Measurements from ENCODE around the gene ARL15.
"Not testable (repeated sequence)": the region's sequence is repeated elsewhere in the genome, so short reads cannot be mapped to it uniquely, and the experiment has no call there.

The ARL15 gene

GRCh38 chr5:54310433-54311175 lies at the start of gene ARL15:
TSS of gene ARL15 (minus strand) at chr5:54310573.
- in situ Hi-C loops (cut with MboI; ENCODE audit: low sequenced_read_pairs): no loop called here

GRCh38 chr5:54360089-54360488 lies 49.7 kb upstream of the ARL15 start:
- in situ Hi-C loops (cut with MboI; ENCODE audit: low sequenced_read_pairs): no loop called here

- in situ Hi-C loops (cut with MboI; ENCODE audit: low sequenced_read_pairs): no loop called here
Observed at GRCh38 chr5:54357408-54358058, 47.2 kb upstream of the ARL15 start.

GRCh38 chr5:54353933-54354564 lies 43.7 kb upstream of the ARL15 start:
- in situ Hi-C loops (cut with MboI; ENCODE audit: low sequenced_read_pairs): not testable (repeated sequence)

GRCh38 chr5:54352580-54352979 lies 42.2 kb upstream of the ARL15 start:
- in situ Hi-C loops (cut with MboI; ENCODE audit: low sequenced_read_pairs): not testable (repeated sequence)

GRCh38 chr5:54347221-54347865 lies 37.0 kb upstream of the ARL15 start:
- in situ Hi-C loops (cut with MboI; ENCODE audit: low sequenced_read_pairs): no loop called here

GRCh38 chr5:54344653-54345052 lies 34.3 kb upstream of the ARL15 start:
- in situ Hi-C loops (cut with MboI; ENCODE audit: low sequenced_read_pairs): no loop called here

- in situ Hi-C loops (cut with MboI; ENCODE audit: low sequenced_read_pairs): no loop called here
Observed at GRCh38 chr5:54341971-54342370, 31.6 kb upstream of the ARL15 start.

- in situ Hi-C loops (cut with MboI; ENCODE audit: low sequenced_read_pairs): no loop called here
Observed at GRCh38 chr5:54337523-54337922, 27.1 kb upstream of the ARL15 start.

GRCh38 chr5:54332720-54333119 lies 22.3 kb upstream of the ARL15 start:
- in situ Hi-C loops (cut with MboI; ENCODE audit: low sequenced_read_pairs): no loop called here

- in situ Hi-C loops (cut with MboI; ENCODE audit: low sequenced_read_pairs): no loop called here
Observed at GRCh38 chr5:54329731-54330709, 19.6 kb upstream of the ARL15 start.

- in situ Hi-C loops (cut with MboI; ENCODE audit: low sequenced_read_pairs): no loop called here
Observed at GRCh38 chr5:54326662-54327270, 16.4 kb upstream of the ARL15 start.

GRCh38 chr5:54325610-54326311 lies 15.4 kb upstream of the ARL15 start:
- in situ Hi-C loops (cut with MboI; ENCODE audit: low sequenced_read_pairs): no loop called here

- in situ Hi-C loops (cut with MboI; ENCODE audit: low sequenced_read_pairs): no loop called here
Observed at GRCh38 chr5:54325272-54325609, 14.9 kb upstream of the ARL15 start.

GRCh38 chr5:54324651-54325271 lies 14.4 kb upstream of the ARL15 start:
- in situ Hi-C loops (cut with MboI; ENCODE audit: low sequenced_read_pairs): no loop called here

GRCh38 chr5:54323495-54323894 lies 13.1 kb upstream of the ARL15 start:
- in situ Hi-C loops (cut with MboI; ENCODE audit: low sequenced_read_pairs): no loop called here

GRCh38 chr5:54320256-54320655 lies 9.9 kb upstream of the ARL15 start:
- in situ Hi-C loops (cut with MboI; ENCODE audit: low sequenced_read_pairs): no loop called here

- in situ Hi-C loops (cut with MboI; ENCODE audit: low sequenced_read_pairs): no loop called here
Observed at GRCh38 chr5:54317511-54318260, 7.3 kb upstream of the ARL15 start.

Measured in hTERT RPE-1 (cell line).